HL-60/S4 treated with retinoic acid at 250 ng/mL for 4 days and 3 days (cell line): ENCODE measurements around the gene EVA1C.
"Not testable (repeated sequence)": the region's sequence is repeated elsewhere in the genome, so short reads cannot be mapped to it uniquely, and the experiment has no call there.

Experiments used
- in situ Hi-C: fragments of 300-500 bp; cut with MboI; formaldehyde crosslinking; loops from 2 replicates; pipeline ENCODE4 v1.7.0; 2022; ENCODE audit warnings: low sequenced_read_pairs

The EVA1C gene

GRCh38 chr21:32459972-32460371 lies 47.5 kb downstream of the EVA1C start:
- in situ Hi-C loops, result no loop called here

DNA sequence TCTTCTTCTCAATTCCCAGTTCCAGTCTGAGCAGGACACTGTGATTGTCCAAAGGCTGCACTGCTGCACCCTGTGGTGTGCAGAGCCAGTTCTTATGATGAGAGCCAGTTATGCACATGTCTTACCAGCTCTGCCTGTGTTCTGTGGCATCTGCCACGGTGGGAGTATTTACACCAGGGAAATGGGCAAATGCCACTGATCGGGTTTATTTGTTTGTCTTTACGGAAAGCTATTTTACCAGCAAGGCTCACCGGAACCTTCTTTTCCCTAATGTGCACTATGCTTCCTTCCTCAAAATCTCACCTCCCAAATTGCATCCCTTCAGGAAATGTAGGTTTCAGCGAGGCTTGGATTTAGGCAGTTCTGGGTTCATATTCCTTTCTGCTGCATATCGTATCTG lies 49.0 kb downstream of the EVA1C start:
- in situ Hi-C loops, result no loop called here

GRCh38 chr21:32462564-32462963 lies 50.1 kb downstream of the EVA1C start:
- in situ Hi-C loops, result not testable (repeated sequence)

GRCh38 chr21:32463367-32463766 lies 50.9 kb downstream of the EVA1C start:
- in situ Hi-C loops, result no loop called here

GRCh38 chr21:32463889-32464300 lies 51.4 kb downstream of the EVA1C start:
- in situ Hi-C loops, result no loop called here

DNA sequence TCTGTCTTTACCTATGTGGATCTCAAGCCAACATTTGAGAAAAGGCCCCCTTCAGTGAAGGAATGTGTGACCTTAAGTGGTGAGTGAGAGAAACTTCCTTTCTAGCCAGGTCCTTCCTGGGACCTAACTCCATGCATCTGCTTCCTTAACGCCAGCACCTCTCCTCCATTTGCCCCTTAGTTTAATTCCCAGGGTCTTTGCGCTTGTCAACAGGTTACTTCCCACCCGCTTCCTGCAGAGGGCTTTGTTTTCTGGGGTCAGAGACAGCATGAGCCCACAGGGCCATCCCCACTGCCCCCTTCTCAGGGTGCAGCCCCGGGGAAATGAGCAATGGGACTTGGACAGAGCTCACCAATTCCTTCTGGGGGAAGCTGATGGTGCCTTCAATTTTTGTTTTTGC lies 54.8 kb downstream of the EVA1C start:
- in situ Hi-C loops, result no loop called here

DNA sequence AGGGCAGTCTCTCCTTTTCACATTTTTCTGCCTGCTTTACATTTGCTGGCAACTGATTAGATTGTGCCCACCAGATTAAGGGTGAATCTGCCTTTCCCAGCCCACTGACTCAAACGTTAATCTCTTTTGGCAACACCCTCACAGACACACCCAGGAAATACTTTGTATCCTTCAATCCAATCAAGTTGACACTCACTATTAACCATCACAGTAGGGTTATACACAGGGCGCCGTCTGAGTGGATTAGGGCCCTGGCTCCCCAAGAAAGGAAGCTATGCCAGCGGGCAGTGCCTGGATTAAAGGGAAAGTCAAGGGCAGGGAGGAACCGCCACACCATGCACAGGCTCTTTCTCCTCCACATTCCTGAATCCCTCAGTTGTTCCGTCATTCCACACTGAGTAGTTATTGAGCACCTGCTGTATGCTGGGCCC lies 56.2 kb downstream of the EVA1C start:
- in situ Hi-C loops, result no loop called here

DNA sequence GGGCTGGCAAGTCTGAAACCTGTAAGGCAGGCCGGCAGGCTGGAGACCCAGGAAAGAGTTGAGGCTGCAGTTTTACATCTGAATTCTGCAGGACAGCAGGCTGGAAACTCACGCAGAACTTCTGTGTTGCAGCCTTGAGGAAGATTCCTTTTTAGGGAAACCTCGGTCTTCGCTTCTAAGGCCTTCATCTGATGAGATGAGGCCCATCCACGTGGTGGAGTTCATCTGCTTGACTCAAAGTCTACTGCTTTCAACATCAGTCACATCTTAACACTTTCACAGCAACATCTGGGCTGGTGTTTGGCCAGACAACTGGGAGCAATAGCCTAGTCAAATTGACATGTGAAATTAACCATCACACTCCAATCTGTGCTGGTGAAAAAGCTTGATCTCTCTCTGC lies 57.1 kb downstream of the EVA1C start:
- in situ Hi-C loops, result no loop called here

- in situ Hi-C loops, result no loop called here
Observed at GRCh38 chr21:32470206-32470605, 57.7 kb downstream of the EVA1C start.

DNA sequence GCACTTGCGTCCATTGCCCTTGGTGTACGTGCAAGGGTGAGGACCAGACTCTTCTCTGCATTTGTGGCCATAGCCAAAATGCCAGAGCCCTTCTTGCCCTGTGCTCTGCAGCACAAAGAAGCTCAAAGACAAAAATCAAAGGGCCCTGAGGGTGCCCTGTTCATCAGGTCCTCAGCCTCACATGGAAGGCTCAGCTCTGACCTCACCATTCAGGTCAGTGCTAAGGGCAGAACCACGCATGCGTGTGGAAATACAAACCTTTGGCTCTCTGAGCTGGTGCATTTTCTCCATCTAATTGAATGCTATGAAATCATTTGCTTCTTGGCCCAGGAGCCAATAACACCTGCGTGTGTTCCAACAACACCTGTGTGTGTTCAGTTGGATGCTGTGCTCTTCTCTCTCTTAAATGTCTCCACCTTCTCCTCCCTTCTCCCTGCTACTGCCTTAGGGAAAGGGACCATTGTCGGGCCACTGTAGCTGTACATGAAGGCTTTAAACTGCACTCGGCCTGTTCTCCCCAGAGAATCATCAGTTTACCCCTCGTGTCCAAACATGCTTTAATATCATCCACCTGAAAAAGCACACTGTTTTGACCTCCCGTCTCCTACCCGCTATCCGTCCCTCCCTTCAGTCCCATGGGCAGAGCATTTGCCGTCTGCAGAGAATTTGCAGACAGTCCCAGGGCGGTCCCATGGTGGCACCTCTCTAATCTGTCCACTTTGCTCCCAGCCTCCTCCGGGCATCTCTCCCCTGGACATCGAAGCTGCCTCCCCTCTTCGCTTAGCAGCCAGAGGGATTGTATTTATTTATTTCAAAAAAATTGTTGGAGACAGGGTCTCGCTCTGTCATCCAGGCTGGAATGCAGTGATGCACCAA lies 60.6 kb downstream of the EVA1C start:
- in situ Hi-C loops, result no loop called here

- in situ Hi-C loops, result no loop called here
Observed at GRCh38 chr21:32474179-32475059, 61.9 kb downstream of the EVA1C start.

GRCh38 chr21:32475162-32475812 lies 62.8 kb downstream of the EVA1C start:
- in situ Hi-C loops, result no loop called here

GRCh38 chr21:32476661-32477423 lies 64.3 kb downstream of the EVA1C start:
- in situ Hi-C loops, result no loop called here

- in situ Hi-C loops, result no loop called here
Observed at GRCh38 chr21:32477424-32477745, 64.9 kb downstream of the EVA1C start.

- in situ Hi-C loops, result no loop called here
Observed at GRCh38 chr21:32481875-32482408, 69.4 kb downstream of the EVA1C start.

- in situ Hi-C loops, result no loop called here
Observed at GRCh38 chr21:32482565-32483292, 70.2 kb downstream of the EVA1C start.

DNA sequence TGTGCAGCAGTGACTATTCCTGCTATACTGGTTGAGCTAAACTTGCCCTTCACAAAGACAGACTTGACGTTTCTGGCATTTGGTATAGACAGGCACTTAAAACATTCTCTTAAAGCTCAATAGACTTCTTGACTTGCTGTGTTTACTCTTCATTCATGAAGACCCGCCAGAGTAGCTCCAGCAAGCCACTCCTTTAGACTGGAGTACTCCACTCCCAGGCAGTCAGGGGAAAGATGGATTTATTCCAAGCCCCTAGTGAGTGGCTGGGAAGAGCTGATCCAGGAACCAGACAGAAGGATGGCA lies 70.7 kb downstream of the EVA1C start:
- in situ Hi-C loops, result no loop called here

DNA sequence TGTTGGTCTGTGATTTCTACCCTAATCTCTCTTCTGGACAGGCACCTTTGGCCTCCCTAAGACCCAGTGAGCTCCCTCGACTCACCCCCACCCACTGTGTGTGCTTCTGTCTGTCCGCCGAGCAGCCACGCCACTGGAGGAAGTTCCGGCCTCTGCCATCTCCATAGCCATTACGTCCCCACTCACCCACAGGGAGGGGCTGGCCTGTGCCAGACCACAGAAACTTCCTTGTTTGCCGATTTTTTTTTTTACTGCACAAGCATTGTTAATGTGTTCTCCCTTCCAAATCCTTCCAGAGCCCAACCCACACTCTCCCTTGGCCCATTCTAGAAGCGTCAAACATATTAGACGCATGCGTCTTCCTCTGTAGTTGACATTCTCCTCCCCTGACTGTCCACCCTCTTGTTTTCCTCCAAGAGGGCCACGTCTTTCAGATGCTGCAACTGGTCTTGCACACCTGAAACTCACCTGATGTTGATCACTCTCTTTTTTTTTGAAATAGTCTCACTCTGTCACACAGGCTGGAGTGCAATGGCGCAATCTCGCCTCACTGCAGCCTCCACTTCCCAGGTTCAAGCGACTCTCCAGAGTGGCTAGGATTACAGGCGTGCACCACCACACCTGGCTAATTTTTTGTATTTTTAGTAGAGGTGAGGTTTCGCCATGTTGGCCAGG lies 72.3 kb downstream of the EVA1C start:
- in situ Hi-C loops, result no loop called here

DNA sequence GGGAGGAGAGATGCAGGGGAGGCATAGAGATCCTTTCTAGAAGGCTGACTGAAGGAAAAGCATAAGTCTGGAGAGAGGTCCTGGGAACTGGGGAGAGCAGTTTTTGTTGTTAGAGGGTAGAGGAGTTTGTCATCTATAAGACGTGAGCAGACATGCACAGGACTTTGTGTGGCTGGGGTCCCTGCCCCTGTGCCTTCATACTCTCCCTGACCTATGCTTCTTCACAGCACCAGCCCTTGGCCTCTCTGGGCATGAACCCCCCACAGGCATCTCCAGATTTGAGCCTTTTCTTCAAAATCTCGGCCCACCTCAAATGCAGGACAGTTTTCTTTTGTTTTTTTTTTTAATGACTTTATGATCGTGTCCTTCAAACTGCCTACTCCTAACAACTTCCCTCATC lies 79.9 kb downstream of the EVA1C start:
- in situ Hi-C loops, result no loop called here
